ENCODE data around the gene TJP3. TPM values are rescaled to one million over a fixed set of nuclear protein-coding genes. Genes with fewer than 3 reads are reported as not detected.

Gene TJP3
- total and polyA plus RNA-seq, 3 donors from 2014 or later, result 37.2 to 125 (median 81.1) TPM

- intact Hi-C loops (cut with DNase I; ENCODE audit: low total_unique reads), result no loop called here
- 82% methylated on average over 7 of the region's 7 CpGs for WGBS, 2 donors
- Histone ChIP-seq H3K4me1 (no peaks in the 10 kb centered on the region), H3K27me3 (no peaks in the 10 kb centered on the region), H3K27ac (no peak overlapping the region), H3K36me3 (ENCODE audit: low read depth, missing control alignments) (no peaks in the 10 kb centered on the region), H3K4me3 (no peak overlapping the region), H3K9me3 (no peaks in the 10 kb centered on the region)
- DNase-seq, result no peak
- no peak for TF ChIP-seq CTCF (IDR thresholded peaks at IDR 0.05)
- no peak for TF ChIP-seq POLR2A (IDR thresholded peaks at IDR 0.05)
Observed at GRCh38 chr19:3790941-3791340, 82.8 kb downstream of the TJP3 start.

DNA sequence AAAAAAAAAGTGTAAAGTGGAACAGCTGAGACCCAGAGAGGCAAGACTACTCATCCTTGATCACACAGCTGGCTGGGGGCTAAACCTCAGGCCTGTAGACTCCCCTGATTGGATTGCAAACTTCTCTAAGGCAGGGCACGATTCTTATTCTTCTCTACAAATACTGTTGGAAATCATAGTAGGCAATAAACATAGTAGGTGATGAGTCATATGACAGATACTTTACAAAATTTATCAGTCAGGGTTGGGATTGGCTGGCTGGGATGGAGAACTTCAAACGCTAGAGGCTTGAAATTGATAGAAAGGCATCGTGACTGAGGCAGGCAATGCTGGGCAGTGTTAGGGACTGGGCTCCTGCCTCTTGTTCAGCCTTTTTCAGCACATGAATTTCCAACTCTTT, 83.9 kb downstream of the TJP3 start:
- Histone ChIP-seq H3K27me3 (no peaks in the 10 kb centered on the region), H3K27ac (no peak overlapping the region), H3K36me3 (ENCODE audit: low read depth, missing control alignments) (no peaks in the 10 kb centered on the region), H3K9me3 (no peaks in the 10 kb centered on the region), H3K4me1 (no peaks in the 10 kb centered on the region), H3K4me3 (no peak overlapping the region)
- no peak for TF ChIP-seq POLR2A (IDR thresholded peaks at IDR 0.05)
- TF ChIP-seq CTCF (IDR thresholded peaks at IDR 0.05), result no peak
- intact Hi-C loops (cut with DNase I; ENCODE audit: low total_unique reads), result no loop called here
- no peak for DNase-seq
- 77 to 78% methylated on average over 3 of the region's 3 CpGs for WGBS, 2 donors

DNA sequence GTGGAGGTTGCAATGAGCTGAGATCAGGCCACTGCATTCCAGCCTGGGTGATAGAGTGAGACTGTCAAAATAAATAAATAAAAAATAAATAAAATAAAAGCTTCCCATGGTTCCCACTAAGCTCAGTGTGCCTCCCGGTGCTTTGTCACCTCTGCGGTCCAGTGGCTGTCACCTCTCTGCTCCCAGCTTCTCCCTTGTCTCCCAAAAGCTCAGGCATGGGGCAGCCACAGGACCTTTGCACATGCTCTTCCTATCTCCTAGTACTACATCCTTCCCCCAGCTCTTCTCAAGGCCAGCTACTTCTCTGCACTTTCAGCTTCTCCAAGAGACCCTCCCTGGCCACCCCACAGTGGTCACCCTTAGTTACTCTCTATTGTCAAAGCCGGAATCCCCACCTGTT, 85.6 kb downstream of the TJP3 start:
- TF ChIP-seq POLR2A (IDR thresholded peaks at IDR 0.05), result no peak
- TF ChIP-seq CTCF (IDR thresholded peaks at IDR 0.05), result no peak
- Histone ChIP-seq H3K36me3 (ENCODE audit: low read depth, missing control alignments) (no peaks in the 10 kb centered on the region), H3K4me1 (no peaks in the 10 kb centered on the region), H3K27ac (no peak overlapping the region), H3K4me3 (no peak overlapping the region), H3K9me3 (no peaks in the 10 kb centered on the region), H3K27me3 (no peaks in the 10 kb centered on the region)
- DNase-seq, result no peak
- intact Hi-C loops (cut with DNase I; ENCODE audit: low total_unique reads), result no loop called here
- WGBS, 2 donors, result 95% methylated on average over 3 of the region's 3 CpGs

DNA sequence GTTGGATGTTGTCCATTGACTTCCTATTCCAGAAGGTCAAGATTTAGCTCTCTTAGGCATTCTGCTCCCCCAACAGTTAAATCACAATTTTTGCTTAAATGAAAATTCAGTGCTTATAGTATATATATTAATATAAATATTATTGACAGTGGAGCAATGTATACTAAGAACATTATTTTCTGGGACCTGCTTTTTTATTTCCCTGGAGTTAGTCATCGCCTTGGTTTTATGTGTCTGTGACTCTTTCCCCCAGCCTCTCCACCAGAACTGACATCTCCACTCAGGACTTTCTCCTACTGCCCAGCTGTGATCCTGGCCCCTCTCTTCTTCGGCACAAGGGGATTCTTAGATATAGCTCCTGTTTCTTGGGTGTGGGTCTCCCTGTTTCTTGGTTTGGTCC, 88.2 kb downstream of the TJP3 start:
- intact Hi-C loops (cut with DNase I; ENCODE audit: low total_unique reads), result no loop called here
- TF ChIP-seq CTCF (IDR thresholded peaks at IDR 0.05) (no peak), POLR2A (IDR thresholded peaks at IDR 0.05) (no peak)
- WGBS, 2 donors, result 95 to 96% methylated on average over 2 of the region's 2 CpGs

DNA sequence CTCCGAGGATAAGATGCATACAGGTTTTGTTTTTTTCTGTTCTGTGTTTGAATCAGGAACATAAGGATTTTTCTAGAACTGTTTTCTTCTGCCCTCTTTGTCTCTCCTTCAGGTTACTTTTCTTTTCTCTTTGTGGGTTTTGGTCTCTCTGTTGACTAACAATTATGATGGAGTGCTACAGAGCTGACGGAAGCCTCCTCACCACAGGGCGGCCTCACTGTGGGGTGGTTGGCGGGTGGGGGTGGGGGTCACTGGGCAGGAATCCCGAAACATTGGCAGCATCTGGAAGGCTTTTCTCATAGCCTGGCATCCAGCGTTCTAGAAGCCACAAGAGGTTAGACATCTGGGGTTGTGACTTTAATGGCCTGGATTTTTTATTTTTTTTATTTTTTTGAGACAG, 90.0 kb downstream of the TJP3 start:
- WGBS, 2 donors, result 77 to 80% methylated on average over 6 of the region's 6 CpGs
- no peaks in the 10 kb centered on the region for H3K27me3 ChIP-seq
- intact Hi-C loops (cut with DNase I; ENCODE audit: low total_unique reads), result no loop called here
- TF ChIP-seq POLR2A (IDR thresholded peaks at IDR 0.05) (no peak), CTCF (IDR thresholded peaks at IDR 0.05) (no peak)
- H3K4me3 ChIP-seq, result no peak overlapping the region
- no peaks in the 10 kb centered on the region for H3K36me3 ChIP-seq (ENCODE audit: low read depth, missing control alignments)
- no peaks in the 10 kb centered on the region for H3K9me3 ChIP-seq
- DNase-seq, result no peak
- no peak overlapping the region for H3K27ac ChIP-seq
- no peaks in the 10 kb centered on the region for H3K4me1 ChIP-seq

More for the DNA sequence above, 88.2 kb downstream of the TJP3 start:
- Histone ChIP-seq H3K4me1 (no peaks in the 10 kb centered on the region), H3K4me3 (no peak overlapping the region), H3K36me3 (ENCODE audit: low read depth, missing control alignments) (no peaks in the 10 kb centered on the region), H3K27ac (no peak overlapping the region), H3K9me3 (no peaks in the 10 kb centered on the region), H3K27me3 (no peaks in the 10 kb centered on the region)
- no peak for DNase-seq
